Thyroid gland (tissue), 4 donors: ENCODE data around the gene KDM8.

Experiments used
- POLR2A ChIP-seq, 2 donors: fragments of 450-650 bp; IDR thresholded peaks; one replicate each; pipeline ENCODE4 v1.6.1; 2017; ENCODE audit warnings: antibody characterized with exemption in 2 of 2, mild to moderate bottlenecking in 2 of 2, moderate library complexity in 1 of 2
- TF ChIP-seq, protein P1 (sequence below), 6 experiments: fragments of 200-600 bp in 3 of 6; fragments of 450-650 bp in 3 of 6; sonication (generic) in 3 of 6; IDR thresholded peaks; one replicate each; pipeline ENCODE4 v1.5.1; 2016 to 2019; ENCODE audit warnings: antibody characterized with exemption in 6 of 6, mild to moderate bottlenecking in 2 of 6, inconsistent platforms in 1 of 6, moderate library complexity in 1 of 6

GRCh38 chr16:27228621-27229501, 25.5 kb downstream of the KDM8 start:
- TF ChIP-seq, protein P1, sequence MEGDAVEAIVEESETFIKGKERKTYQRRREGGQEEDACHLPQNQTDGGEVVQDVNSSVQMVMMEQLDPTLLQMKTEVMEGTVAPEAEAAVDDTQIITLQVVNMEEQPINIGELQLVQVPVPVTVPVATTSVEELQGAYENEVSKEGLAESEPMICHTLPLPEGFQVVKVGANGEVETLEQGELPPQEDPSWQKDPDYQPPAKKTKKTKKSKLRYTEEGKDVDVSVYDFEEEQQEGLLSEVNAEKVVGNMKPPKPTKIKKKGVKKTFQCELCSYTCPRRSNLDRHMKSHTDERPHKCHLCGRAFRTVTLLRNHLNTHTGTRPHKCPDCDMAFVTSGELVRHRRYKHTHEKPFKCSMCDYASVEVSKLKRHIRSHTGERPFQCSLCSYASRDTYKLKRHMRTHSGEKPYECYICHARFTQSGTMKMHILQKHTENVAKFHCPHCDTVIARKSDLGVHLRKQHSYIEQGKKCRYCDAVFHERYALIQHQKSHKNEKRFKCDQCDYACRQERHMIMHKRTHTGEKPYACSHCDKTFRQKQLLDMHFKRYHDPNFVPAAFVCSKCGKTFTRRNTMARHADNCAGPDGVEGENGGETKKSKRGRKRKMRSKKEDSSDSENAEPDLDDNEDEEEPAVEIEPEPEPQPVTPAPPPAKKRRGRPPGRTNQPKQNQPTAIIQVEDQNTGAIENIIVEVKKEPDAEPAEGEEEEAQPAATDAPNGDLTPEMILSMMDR (IDR thresholded peaks at IDR 0.05): no peak
- TF ChIP-seq POLR2A (IDR thresholded peaks at IDR 0.05): no peak
